Epidermal melanocyte (primary cell): Measurements from ENCODE around the gene TIMM17A.
A peak's percentile ranks its signal among the peaks of the same experiment; 100 is the strongest.
"Not testable (repeated sequence)": the region's sequence is repeated elsewhere in the genome, so short reads cannot be mapped to it uniquely, and the experiment has no call there.

Source experiments
- DNase-seq: peaks from one replicate; pipeline ENCODE4 v3.0.0; 2011; ENCODE audit warnings: low spot score; ENCODE audit not compliant: insufficient read length

Gene TIMM17A

DNA sequence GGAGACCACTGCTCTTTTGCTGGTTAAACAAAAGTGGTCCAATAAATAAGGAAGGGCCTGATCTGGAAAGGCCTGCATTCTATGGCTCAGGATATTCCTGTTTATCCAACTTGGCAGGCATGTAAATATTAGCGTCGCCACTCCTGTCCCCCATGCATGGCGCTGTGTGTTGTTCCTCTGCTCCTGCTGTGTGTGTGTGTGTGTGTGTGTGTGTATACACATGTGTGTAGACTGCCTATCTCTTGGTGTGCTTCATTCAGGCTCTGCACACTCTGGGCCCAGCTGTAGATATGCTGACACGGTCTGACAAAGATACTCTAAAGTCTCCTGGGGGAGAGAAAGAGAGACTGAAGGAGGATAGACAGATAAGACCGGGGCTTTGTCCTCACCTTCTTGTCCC is 15.7 kb upstream of the TIMM17A start:
- DNase-seq: no peak

DNA sequence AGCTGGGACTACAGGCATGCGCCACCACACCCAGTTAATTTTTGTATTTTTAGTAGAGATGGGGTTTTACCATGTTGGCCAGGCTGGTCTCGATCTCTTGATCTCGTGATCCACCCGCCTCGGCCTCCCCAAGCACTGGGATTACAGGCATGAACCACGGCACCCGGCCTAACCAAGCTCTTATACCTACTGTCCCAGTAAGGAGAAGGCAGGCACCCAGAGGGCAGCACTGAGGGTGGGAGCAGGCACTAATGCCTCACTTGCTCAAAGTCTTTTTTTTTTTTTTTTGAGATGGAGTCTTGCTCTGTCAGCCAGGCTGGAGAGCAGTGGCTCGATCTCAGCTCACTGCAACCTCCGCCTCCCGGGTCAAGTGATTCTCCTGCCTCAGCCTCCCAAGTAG is 15.0 kb upstream of the TIMM17A start:
- DNase-seq: not testable (repeated sequence)

DNA sequence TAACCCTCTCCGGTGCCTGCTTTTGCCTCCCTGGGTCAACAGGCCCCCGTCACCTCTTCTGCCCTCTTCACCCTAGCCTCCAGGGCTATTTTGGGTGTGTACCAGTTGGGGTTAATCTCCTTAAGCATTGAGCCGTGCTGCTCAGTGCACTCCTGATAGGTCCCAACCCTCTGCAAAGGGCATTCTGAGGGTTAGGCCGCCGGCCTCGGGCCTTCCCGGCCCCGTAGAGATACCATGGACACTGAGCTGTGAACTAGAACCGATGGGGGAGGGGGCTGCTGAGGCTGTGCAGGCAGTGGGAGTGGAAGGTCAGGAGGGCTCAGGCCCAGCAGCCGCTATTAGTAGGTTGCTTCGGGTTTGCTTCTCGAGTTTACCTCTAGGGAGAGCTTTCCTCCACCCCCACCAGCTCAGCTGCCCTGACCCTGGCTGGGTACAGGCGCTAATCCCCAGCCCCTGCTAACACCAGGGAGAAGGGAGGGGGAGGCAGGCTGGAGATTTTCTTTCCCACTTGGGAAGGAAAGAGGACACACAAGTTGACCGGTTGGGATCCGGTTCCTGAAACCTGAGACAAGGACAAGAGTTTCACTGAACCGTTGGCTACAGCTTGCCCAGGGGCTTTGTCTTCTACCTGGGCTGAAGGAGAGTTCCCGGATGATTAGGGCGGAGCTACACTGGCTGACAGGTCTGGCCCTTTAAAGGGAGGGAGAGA is 13.7 kb upstream of the TIMM17A start:
- DNase-seq: no peak

DNA sequence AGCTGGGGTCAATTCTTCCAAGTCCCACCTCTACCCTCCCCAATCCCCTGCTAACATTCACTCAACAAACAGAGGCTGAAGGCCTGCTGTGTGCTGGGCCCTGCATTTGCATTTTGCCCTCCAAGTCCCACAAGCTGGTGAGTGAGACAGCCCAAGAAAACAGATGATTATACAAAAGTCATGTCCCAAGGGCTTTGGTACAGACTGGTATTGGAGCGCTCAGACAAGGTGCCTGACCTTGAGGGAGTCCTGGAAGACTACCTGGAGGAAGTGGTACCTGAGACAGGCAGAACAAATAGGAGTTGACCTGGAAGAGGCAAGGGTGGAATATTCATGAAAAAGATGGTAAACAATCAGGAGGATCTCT is 13.2 kb upstream of the TIMM17A start:
- DNase-seq: no peak

DNA sequence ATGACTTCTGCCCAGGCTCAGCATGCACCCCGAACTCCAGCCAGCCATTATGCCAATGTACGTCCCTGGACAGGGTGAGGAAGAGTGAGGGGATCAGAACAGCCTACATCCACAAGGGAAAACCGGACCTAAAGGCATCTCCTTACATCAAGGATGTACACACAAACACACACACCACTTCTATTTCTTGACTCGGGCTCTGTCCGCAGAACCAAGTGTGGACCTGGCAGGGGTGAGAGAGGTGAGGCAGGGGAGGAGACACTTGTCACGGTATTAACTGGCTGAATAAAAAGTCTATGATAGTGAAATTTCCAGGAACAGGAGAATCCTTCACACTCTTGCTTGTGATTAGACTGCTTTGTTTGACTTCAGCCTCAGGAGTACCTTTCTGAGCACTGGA is 11.3 kb upstream of the TIMM17A start:
- DNase-seq: no peak

DNA sequence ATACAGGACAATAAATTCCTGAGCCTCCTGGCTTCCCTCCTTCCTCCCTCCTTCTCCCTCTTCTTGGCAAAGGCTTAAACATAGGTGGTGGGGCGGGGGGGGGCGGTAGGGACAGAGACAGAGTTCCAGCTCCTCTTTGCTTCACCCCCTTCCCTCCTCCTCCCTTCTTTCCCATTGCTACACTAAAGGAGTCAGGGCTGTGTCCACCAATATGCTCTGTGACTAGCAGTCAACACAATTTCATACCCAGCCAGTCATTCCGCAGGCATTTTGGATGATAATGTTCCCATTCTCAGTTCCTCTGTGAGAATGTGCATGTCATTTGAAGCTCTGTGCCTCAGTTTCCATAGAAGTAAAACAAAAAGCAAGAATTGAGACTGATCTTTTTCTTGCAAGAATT is 10.7 kb upstream of the TIMM17A start:
- no peak for DNase-seq

DNA sequence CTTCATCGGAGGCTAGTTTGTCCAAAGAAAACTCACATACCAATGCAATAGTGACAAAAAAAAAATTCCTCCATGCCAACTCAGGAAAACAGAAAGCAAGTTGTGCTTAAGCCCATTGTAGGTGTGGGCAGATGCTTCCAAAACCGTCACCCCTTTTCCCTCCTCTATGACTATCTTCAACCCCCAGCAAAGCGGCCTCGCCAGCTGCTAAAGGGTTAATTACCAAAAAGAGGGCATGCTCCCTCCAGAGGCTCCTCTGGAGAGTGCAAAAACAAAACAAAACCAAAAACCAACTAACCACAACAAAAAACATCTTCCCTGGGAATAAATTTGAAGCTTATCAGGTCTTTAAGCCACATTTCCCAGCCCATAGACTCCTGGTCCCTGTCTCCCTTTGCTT is 10.1 kb upstream of the TIMM17A start:
- DNase-seq: no peak

DNA sequence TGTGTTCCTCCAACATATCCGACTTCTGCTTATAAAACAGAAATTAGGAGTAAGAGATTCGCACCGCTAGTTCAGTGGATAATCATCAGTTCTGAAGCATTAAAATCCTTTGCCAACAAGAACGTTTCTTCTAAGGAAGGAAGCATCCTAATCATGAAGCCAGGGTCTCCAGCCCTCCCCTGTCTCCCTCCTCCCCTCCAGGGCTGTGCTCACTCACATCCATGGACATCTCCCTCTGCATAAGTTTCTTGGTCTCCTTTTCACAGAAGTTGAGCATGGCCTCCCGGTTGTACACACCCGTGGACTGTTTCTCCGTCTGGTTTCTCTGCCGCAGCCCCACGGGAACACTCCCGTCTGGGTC is 9.5 kb upstream of the TIMM17A start:
- no peak for DNase-seq

DNA sequence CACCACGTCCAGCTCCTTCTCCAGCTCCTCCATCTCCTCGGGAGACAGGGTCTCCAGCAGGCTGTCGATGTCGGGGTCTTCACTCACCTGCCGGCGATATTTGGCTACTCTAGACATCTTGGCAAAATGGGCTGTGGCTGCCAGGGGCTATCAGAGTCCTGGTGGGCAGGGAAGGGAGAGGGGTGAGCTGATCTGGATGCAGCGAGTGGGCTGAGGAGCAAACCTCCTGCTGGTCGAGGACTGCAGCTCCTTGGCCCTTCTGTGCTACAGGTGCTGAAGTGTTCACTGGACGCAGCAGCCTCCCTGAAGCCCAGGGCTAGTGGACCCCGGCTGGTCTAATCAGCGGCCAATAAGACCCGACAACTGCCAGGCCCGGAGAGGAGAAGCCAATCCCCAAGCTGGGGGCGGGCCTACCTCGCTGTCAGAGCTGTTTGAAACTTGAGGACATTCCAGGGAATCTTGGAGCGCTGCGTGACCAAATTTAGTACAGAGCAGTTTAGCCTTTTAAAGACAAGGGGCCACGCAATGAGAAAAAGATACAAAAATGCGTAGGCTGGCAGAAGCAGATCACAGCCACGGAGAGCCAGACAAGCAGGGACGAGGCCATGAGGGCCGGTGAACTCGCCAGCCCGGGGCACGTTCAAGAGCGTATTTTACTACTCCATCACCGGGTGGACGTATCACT is 8.9 kb upstream of the TIMM17A start, which contains the start of gene LMOD1:
LMOD1 (minus strand) TSS at position 325 of the 685 bp plus-strand sequence; CDS start at position 117, 208 bp downstream.
- peak; percentile 82 for DNase-seq

DNA sequence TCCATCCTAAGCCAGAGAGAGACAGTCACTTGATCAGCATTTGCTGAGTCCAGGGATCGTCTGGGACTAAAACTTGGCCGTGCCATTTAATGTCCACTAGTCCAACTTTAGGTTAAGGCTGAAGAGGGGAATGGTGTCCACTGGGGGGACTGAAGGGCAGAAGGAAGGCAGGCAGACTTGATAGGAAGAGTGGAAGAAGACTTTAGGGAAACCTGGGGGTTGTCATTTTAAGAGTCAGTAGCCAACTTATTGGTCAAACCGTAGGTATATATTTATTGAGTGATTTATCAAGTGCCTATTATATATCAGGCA is 7.7 kb upstream of the TIMM17A start:
- no peak for DNase-seq

DNA sequence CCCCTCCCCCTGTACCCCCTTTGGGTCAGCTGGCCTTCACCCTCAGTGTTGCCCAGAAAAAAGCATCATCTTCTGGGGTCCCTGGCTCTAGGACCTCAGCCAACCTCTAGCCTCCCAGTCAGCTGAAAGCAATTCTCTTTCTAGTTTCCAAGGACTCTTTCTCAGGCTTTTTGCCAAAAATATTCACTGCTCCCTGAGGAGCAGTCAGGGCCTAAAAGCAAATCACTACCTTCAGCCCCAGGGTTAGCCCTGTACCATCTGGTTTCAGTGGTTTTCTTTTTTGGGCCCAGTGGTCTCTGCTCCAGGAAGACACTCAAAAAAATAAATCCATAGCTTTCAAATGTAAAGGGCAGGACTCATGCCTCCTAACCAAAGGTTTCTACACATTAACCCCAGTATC is 5.8 kb upstream of the TIMM17A start:
- no peak for DNase-seq

DNA sequence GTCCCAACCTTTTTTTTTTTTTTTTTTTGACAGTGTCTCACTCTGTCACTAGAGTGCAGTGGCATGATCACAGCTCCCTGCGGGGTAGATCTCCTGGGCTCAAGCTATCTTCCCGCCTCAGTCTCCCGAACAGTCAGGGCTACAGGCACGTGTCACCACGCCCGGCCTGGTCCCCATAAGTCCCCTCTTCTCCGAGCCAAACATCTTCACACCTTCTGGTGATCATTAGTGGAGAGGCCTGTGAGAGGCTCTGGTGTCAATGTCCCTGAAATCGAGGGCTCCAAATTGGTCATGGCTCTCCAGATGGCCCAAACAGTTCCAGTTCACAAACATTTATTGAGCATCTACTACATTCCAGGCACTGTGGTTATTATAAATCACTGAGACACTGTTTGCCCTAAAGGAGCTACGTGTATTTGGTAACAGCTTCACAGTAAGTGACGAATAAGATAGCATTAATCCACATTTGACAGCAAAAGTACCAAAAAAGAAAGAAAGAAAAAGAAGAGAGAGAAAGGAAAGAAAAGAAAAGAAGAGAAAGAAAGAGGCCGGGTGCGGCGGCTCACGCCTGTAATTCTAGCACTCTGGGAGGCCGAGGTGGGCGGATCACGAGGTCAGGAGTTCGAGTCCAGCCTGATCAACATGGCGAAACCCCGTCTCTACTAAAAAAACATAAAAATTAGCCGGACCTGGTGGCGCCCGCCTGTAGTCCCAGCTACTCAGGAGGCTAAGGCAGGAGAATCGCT is 867 bp upstream of the TIMM17A start:
- no peak for DNase-seq

DNA sequence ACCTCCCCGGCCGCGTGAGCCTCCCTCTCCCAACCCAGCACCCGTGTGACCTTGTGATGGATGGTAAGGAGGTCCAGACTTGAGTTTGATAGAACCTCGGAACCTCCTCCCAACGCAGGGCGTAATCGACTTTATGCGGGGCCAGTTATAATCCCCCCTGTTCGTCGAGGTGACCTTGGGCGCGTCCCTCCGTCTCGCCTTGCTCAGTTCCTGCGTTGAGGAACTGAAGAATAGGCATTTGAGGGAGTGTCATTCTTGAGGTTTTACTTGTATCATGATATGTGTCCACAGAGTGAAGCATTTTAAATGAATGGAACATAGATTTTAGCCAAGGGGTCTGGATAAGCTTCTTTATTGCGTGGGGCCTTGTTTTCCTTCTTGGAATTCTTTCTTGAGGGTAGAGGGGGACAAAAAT is 433 bp downstream of the TIMM17A start:
- DNase-seq: no peak

DNA sequence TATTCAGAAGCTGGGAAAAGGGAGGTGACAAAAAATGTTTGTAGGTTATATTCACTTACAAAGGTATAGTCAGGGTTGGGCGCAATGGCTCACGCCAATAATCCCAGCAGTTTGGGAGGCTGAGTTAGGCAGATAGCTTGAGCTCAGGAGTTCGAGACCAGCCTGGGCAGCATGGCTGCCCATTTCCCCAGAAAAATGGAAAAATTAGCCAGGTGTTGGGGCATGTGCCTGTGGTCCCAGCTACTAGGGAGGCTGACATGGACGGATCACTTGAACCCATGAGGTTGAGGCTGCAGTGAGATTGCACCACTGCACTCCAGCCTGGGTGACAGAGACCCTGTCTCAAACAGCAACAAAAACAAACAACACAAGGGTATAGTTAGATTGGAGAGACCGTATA is 3.0 kb downstream of the TIMM17A start:
- no peak for DNase-seq

DNA sequence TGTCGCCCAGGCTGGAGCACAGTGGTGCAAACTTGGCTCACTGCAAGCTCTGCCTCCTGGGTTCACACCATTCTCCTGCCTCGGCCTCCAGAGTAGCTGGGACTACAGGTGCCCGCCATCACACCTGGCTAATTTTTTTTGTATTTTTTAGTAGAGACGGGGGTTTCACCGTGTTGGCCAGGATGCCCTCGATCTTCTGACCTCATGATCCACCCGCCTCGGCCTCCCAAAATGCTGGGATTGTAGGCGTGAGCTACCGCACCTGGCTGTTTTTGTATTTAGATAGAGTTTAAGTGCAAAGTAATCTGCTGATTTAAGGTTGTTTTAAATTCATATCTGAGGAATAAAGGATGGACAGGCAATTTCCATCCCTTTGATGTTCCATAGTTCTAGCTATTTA is 7.1 kb downstream of the TIMM17A start:
- not testable (repeated sequence) for DNase-seq

DNA sequence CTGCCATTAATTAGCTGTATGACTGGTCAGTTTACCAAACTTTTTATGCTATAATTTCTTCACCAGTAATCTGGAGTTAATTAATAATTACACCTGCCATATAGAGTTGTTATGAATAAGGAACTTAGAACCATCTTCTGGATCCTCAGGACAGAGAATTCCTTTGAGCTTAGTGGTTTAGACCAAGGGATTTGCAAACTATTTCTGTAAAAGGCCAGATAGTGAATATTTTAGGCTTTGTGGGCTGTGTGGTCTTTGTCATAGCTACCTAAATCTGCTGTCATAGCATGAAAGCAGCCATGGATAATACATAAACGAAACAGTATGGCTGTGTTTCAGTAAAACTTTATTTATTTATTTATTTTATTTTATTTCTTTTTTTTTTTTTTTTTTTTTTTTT is 9.0 kb downstream of the TIMM17A start:
- no peak for DNase-seq

DNA sequence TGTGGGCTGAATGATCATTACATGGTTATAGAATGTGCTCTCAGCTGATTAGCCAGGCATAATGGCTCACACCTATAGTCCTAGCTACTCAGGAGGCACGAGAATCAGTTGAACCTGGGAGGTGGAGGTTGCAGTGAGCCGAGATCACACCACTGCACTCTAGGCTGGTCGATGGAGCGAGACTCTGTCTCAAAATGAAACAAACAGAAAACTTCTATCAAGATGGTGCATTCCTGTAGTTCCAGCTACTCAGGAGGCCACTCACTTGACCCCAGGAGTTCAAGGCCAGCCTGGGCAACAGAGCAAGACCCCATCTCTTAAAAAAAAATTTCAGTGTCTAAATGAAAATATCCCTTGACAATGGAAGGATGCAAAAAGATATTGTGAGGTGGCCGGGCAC is 10.9 kb downstream of the TIMM17A start:
- DNase-seq: no peak

DNA sequence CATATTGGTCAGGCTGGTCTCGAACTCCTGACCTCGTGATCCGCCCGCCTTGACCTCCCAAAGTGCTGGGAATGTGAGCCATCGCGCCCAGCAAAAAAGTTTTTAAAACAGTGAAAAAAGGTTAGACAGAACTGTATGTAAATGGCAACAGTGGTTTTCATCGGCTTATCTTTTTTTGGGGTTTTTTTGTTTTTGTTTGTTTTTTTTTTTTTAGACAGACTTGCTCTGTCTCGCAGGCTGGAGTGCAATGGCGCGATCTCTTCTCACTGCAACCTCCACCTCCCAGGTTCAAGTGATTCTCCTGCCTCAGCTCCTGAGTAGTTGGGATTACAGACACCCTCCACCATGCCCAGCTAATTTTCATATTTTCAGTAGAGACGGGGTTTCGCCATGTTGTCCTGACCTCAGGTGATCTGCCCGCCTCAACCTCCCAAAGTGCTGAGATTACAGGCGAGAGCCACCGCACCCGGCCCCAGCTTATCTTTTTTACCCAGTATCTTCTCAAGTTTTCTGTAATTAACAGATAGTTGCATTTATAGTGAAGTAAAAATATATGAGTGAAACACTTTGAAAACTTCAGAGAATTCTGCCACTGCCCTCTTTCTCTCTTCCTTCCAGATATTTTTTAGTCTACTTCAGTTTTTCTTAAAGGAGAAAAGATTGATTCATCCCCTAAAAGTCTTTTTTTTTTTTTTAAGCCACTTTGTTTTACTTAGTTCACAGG is 13.1 kb downstream of the TIMM17A start:
- DNase-seq: no peak

DNA sequence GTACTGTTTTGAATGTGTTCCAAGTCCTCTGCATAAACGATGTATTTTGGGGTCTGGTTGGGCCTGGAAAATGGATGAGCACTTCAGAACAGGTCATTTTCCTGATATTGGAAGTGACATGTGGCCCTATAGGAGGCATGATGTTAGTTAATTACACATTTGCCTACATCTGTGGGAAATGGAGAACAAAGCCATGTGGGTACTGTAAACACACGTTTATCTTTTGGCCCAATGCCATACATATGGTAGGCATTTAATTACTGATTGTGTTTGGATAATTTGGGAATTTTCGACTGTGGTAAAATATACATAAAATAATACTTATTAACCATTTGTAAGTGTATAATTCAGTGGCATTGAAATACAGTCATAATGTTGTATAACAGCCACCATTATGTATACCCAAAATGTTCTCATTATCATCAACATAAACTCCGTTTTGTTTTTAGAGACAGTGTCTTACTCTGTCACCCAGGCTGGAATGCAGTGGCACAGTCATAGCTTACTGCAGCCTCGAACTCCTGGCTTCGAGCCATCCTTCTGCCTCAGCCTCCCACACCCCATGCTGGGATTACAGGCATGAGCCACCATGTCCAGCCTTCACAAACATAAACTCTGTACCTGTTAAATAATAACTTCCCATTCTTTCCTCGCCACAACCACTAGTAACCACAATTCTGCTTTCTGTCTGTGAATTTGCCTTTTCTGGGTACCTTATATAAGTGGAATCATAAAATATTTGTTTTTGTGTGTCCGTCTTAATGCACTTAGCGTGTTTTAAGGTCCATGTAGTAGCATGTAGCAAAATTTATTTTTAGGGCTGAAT is 15.2 kb downstream of the TIMM17A start:
- no peak for DNase-seq

DNA sequence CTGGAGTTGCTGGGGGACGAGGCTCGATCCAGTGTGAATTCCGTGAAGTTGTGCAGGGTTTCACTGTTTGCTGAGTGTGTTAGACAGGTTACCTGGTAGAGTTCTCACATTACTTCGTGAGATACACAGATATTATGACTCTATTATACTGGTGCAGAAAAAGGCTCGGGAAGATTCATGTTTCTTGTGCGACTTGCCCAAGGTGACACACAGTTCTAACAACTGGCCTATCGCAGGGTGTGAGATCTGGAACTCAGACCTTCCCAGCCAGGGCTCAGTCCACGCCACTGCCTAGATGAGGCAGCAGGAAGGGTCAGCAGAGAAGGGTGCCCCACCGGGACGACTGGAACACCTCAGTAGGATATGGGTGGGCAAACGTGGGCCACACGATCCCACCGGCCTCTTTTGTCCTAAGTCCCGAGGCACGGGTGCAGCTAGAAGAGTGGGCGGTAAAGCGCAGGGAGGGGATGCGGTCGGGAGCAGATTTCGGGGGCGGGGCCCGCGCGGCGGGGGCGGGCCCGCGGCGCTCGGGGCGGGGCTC is 26.8 kb downstream of the TIMM17A start:
- peak; percentile 68 for DNase-seq
